ENCODE results near the gene INPP4B. TPM values are rescaled to one million over a fixed set of nuclear protein-coding genes. Genes with fewer than 3 reads are reported as not detected.

The INPP4B gene
- total RNA-seq, 1 donor from 2014 or later, result 3.4 TPM

- no peak overlapping the region for H3K4me3 Mint-ChIP-seq (ENCODE audit: low read depth)
- no peak overlapping the region for H3K27ac Mint-ChIP-seq
- H3K36me3 Mint-ChIP-seq (ENCODE audit: insufficient read depth), result peaks cover 1% of the 10 kb centered on the region
- DNase-seq (ENCODE audit: low spot score, unreplicated experiment), result no peak
- H3K4me1 Mint-ChIP-seq (ENCODE audit: low read depth), result peaks cover 2% of the 10 kb centered on the region
- H3K9me3 Mint-ChIP-seq (ENCODE audit: low read depth), result peaks cover 14% of the 10 kb centered on the region
- TF ChIP-seq CTCF (IDR thresholded peaks at IDR 0.05; ENCODE audit: unreplicated experiment), result no peak
- no peaks in the 10 kb centered on the region for H3K27me3 Mint-ChIP-seq
These were observed 479.3 kb downstream of the INPP4B start for GRCh38 chr4:142366769-142367181.

GRCh38 chr4:142365391-142365790 is 480.7 kb downstream of the INPP4B start:
- Mint-ChIP-seq H3K4me3 (ENCODE audit: low read depth) (no peak overlapping the region), H3K27ac (no peak overlapping the region), H3K4me1 (ENCODE audit: low read depth) (peaks cover 2% of the 10 kb centered on the region), H3K9me3 (ENCODE audit: low read depth) (peaks cover 8% of the 10 kb centered on the region), H3K27me3 (no peaks in the 10 kb centered on the region), H3K36me3 (ENCODE audit: insufficient read depth) (peaks cover 1% of the 10 kb centered on the region)
- TF ChIP-seq CTCF (IDR thresholded peaks at IDR 0.05; ENCODE audit: unreplicated experiment), result no peak
- DNase-seq (ENCODE audit: low spot score, unreplicated experiment), result no peak

GRCh38 chr4:142363686-142364085 is 482.4 kb downstream of the INPP4B start:
- Mint-ChIP-seq H3K27me3 (no peaks in the 10 kb centered on the region), H3K36me3 (ENCODE audit: insufficient read depth) (peaks cover under 1% of the 10 kb centered on the region), H3K4me1 (ENCODE audit: low read depth) (peaks cover 2% of the 10 kb centered on the region), H3K27ac (no peak overlapping the region), H3K4me3 (ENCODE audit: low read depth) (no peak overlapping the region), H3K9me3 (ENCODE audit: low read depth) (peaks cover 8% of the 10 kb centered on the region)
- TF ChIP-seq CTCF (IDR thresholded peaks at IDR 0.05; ENCODE audit: unreplicated experiment), result no peak
- DNase-seq (ENCODE audit: low spot score, unreplicated experiment), result no peak

GRCh38 chr4:142361981-142362380 is 484.1 kb downstream of the INPP4B start:
- H3K4me3 Mint-ChIP-seq (ENCODE audit: low read depth), result no peak overlapping the region
- no peaks in the 10 kb centered on the region for H3K27me3 Mint-ChIP-seq
- H3K4me1 Mint-ChIP-seq (ENCODE audit: low read depth), result peaks cover 2% of the 10 kb centered on the region
- no peaks in the 10 kb centered on the region for H3K36me3 Mint-ChIP-seq (ENCODE audit: insufficient read depth)
- no peak for TF ChIP-seq CTCF (IDR thresholded peaks at IDR 0.05; ENCODE audit: unreplicated experiment)
- H3K9me3 Mint-ChIP-seq (ENCODE audit: low read depth), result peaks cover 8% of the 10 kb centered on the region
- no peak for DNase-seq (ENCODE audit: low spot score, unreplicated experiment)
- H3K27ac Mint-ChIP-seq, result peak overlapping the region; percentile 40

- no peak overlapping the region for H3K4me3 Mint-ChIP-seq (ENCODE audit: low read depth)
- no peak overlapping the region for H3K27ac Mint-ChIP-seq
- no peak for DNase-seq (ENCODE audit: low spot score, unreplicated experiment)
- H3K4me1 Mint-ChIP-seq (ENCODE audit: low read depth), result no peaks in the 10 kb centered on the region
- H3K27me3 Mint-ChIP-seq, result no peaks in the 10 kb centered on the region
- no peaks in the 10 kb centered on the region for H3K36me3 Mint-ChIP-seq (ENCODE audit: insufficient read depth)
- no peak for TF ChIP-seq CTCF (IDR thresholded peaks at IDR 0.05; ENCODE audit: unreplicated experiment)
- H3K9me3 Mint-ChIP-seq (ENCODE audit: low read depth), result peaks cover 8% of the 10 kb centered on the region
These were observed 485.4 kb downstream of the INPP4B start for GRCh38 chr4:142360657-142361056.

All from progenitor cell of endocrine pancreas (in vitro differentiated cells).